CD4-positive, alpha-beta T cell treated with Interleukin-6 for 4 hours (primary cell): Measurements from ENCODE around the gene AUTS2.
"Not testable (repeated sequence)": the region's sequence is repeated elsewhere in the genome, so short reads cannot be mapped to it uniquely, and the experiment has no call there.

Source experiments
- DNase-seq: peaks from one replicate; pipeline ENCODE4 v3.0.0-alpha.2; 2020; ENCODE audit warnings: mixed read lengths

Gene AUTS2

GRCh38 chr7:70725448-70725847 lies 1127.2 kb downstream of the AUTS2 start:
- DNase-seq: no peak

DNA sequence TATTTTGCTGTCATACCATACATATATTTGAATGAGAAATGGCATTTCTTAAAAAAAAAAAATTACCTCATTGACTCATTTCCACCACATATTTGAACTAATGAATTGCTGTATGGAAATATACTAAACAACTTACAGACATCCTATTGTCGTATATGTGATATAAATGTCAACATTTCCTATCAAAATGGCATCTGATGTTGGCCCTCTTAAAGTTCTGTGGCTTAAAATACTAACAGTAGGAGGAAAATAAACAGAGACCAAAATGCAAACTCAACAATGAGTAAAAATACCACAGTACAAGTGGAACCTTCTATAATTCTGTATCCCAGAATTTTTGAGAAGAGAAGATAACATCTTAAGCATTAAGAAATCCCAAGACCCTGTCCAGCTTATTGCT lies 1128.0 kb downstream of the AUTS2 start:
- DNase-seq: no peak

- no peak for DNase-seq
Observed at GRCh38 chr7:70726951-70727378, 1128.7 kb downstream of the AUTS2 start.

DNA sequence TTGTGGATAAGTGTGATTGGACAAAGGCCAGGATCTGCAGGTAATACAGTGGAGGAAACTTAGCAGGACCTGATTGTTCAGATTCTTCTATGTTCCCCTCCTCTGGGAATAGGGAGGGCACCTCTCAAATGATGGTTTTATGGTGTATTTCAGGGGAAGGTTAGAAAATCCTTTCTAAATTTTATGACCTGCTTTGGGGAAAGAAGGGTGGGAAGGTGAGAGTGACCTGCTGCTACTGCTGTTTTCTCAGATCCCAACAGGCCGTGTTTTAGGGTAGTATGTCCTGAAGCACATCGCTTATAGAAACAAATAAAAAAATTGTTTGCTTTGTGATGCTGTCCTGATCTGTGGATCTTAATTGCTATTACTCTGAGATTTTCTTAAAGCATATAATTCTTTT lies 1129.6 kb downstream of the AUTS2 start:
- no peak for DNase-seq

GRCh38 chr7:70728872-70729552 lies 1130.7 kb downstream of the AUTS2 start:
- no peak for DNase-seq

DNA sequence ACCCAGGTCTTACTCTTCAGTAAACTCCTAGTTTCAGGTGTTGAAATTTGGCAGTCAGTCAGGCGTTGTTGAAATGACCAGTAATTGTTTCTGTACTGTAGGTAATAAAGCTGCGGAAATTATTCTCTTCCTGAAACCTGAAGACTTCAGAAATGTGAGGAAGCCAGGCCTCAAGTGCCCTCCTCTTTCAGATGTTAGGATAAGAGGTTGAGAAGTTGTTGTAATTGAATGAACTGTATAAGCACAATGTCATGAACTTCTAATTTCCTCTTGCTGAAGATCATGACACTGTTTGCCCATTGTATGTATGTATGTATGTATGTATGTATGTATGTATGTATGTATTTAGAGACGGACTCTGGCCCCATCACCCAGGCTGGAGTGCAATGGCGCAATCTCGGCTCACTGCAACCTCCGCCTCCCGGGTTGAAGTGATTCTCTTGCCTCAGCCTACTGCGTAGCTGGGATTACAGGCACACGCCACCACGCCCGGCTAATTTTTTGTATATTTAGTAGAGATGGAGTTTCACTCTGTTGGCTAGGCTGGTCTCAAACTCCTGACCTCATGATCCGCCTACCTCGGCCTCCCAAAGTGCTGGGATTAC lies 1131.4 kb downstream of the AUTS2 start:
- DNase-seq: not testable (repeated sequence)

DNA sequence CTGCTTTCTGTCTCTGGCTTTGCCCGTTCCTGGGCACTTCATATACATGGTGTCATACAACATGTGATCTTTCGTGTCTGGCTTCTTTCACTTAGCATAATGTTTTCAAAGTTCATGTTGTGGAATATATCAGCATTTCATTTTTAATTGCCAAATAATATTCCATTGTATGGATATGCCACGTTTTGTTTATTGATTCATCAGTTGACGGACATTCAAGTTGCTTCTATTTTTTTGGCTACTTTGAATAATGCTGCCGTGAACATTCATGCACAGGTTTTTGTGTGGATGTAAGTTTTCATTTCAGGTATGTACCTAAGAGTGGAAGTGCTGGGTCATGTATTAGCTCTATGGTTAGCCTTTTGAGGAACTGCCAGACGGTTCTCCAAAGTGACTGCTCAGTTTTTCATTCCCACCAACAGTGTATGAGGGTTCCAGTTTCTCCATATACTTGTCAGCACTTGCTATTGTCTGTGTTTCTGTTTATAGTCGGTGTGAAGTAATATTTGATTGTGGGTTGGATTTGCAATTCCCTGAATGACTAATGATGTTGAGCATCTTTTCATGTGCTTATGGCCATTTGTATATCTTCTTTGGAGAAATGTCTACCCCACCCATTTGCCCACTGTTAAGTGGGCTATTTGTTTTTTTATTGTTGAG lies 1132.3 kb downstream of the AUTS2 start:
- no peak for DNase-seq

GRCh38 chr7:70733090-70733489 lies 1134.8 kb downstream of the AUTS2 start:
- no peak for DNase-seq

DNA sequence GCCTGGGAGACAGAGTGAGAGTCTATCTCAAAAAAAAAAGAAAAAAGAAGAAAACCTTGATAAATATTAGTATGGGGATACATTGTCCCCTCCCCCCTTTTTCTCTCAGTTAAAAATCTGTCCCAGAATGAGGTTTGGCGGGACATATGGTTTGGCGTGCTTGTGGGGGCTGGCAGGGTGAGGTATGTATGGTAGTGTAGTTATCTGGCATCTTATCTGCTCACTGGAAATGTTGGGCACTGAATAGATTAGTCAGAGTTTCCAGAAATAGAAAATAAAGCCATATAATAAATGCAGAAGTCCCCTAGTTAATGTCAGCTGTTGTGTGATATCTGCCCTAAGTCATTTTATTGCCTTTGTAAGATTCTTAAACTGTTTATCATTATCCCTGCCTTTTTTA lies 1136.1 kb downstream of the AUTS2 start:
- no peak for DNase-seq

DNA sequence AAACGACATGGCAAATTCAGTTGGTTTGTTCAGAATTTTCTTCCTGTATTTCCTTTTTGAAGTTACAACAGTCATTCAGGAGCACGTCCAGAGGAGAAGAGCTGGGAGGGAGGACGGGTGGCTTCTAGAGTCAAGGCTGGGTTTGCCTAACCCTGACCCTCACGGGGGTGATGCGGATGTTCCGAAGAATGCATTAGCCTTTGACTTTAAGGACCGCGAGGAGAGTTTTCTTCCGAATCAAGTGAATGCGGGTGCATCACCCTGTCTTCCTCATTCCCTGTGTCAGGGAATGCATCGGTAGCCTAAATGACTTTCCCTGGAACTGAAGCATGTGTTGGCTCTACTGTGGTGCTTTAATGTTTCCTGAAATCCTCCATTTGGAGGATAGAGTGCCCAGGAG lies 1137.0 kb downstream of the AUTS2 start:
- no peak for DNase-seq

DNA sequence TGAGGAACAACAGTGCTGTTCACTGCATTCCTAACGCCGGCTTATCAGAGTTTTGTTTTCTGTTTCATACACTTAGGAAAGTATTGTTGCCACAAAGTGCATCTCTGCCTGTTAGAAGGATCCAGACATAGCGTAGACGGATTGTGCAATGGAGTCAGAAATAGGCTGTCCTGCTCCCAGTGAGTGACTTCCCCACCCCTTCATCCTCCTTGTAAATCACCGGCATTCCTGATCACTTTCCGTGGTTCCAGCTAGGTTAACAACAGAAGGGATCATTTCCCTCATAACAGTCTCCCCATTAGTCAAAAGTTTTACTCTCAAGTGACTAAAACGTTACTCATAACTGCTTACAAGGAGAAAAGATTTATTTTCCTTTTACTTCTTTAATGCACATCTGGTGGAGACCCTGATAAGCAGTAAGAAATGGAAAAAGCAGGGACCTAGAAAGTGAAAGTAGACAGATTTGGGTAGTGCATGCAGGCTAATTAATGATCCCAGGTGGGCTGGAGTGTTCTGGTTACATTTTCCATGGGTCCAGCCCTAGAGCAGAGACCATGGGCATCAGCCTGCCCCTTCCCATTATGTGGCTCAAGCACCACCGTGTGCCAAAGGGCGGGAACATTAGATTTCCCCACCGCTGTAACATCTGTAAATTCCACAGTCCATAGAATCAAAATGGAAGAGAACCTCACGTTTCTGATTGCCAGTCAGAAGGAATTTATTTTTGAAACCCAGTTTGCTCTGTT lies 1138.6 kb downstream of the AUTS2 start:
- DNase-seq: no peak

GRCh38 chr7:70738151-70738885 lies 1140.0 kb downstream of the AUTS2 start:
- no peak for DNase-seq

DNA sequence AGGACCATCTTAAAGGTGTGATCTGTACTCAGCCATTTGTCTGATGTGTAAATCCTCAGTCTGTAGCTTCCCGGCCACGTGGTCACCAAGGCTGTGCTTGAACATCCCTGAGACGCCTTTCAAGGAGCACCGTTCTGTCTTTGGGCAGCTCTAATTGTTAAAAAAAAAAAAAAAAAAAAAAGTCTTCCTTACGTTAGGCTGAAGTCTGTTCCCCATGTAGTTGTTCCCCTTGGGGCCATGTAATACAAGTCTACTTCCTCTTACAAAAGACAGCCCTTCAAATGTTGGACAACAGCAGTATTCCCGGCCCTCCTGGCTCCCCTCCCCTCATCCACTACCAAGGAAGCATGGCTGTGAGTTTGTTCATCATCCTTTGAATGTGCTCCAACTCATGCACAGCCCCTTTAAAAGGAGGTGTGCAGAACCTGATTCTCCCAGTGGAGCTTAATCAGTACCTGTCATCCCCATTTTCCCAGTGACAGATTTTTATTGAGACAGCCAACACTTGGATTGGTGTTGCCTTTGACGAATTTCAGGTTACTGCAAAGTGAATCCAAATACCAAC lies 1141.5 kb downstream of the AUTS2 start:
- no peak for DNase-seq

DNA sequence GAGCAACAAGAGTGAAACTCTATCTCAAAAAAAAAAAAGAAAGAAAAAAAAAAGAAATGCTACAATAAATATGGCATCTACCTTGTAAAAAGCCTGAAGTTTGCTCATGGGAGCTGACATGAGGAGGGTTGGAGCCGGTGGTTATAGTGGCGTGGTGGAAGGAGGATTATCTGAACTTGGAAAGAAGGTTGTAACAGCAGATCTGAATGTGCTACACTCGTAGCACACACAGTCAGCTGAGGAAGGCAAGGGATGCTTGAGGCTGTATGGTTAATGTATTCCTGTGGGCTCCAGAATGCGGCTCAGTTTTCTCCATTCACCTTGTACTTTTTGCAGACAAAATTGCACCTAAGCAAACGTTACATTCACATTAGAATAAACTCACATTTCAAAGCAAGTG lies 1143.4 kb downstream of the AUTS2 start:
- DNase-seq: no peak

DNA sequence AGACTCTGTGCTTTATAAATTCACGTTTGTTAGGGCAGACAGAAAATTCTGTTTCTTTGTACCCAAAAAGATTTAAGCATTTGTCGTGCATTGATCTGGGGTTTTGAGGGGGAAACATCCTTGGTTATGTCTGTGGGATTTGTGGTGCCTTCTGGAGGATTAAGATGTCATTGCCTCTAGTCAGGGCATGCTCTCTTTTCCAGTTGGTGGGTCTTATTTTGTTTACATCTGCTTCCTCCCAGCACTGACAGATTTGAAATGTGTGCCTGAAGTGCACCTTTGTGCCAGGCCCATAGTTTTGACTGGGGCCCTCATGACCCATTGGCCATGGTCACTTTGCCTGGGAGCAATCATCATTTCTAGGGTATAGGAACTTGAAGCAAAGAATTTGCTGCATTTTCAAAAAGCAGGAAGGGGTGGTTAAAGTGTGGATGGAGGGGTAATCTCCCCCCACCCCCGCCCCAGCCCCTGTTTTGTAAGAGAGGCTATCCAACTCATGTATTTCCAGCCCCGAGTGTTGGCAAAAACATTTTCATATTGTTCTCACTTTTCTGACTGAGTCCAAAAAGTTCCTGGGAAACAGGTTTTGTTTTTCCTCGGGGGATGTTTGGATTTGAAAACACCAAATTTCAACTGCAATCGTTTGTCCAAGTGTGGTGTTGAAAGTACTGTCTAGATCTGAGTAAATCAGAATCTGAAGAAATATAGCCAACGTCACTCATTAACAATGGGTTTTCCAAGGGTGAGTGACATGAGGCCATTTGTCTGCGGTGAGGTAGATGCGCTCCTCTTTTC lies 1145.5 kb downstream of the AUTS2 start:
- no peak for DNase-seq

DNA sequence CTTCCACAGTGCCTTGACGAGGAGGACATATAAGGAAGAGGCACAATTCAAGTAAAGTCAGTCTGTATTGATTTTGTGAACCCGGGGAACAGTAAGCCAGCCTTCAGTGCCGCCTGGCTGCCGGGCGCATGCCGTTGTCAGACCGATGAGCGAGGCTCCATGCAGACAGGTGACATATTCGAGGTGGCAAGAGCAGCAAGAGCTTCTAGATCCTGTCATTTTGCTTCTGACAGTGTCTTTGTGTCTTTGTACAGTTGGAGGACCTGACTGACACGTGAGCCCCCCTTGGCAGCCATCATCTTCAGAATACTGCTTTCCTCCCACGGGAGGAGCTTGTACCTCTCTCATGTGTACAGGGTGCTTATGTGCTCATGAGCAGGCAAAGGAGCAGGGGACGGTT lies 1146.2 kb downstream of the AUTS2 start:
- no peak for DNase-seq

DNA sequence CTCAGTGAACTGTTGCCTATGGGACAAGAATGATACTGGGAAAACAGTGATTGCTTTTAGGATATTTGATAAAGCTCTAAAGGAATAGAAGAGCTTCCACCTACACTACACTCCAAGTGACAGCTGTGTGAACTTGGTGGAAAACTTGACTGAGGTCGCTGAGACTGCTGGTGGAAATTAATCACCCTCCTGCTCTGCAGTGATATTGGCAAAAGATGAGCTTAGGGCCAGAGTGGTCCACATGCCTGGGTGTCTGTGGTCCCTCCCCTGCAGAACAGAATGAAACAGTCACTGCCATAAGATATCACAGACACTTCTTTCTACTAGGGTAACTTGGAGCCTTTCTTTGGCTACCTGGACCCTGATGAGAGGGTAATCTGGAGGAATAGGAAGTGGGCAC lies 1151.6 kb downstream of the AUTS2 start:
- no peak for DNase-seq

DNA sequence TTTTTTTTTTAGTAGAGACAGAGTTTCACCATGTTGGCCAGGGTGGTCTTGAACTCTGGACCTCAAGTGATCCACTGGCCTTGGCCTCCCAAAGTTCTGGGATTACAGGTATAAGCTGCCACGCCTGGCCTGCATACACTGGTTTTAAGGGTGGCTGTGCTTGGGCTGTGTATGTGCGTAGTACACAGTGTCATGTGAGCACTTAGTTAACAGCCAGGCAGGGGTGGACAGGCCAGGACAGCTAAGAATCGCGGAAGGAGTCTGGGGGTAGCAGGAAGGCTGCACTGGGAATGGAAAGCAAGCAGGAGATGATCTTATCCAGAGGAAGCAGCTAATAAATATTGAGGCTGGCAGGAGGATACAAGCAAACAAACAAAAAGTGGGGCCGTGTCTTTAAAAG lies 1153.6 kb downstream of the AUTS2 start:
- DNase-seq: no peak

DNA sequence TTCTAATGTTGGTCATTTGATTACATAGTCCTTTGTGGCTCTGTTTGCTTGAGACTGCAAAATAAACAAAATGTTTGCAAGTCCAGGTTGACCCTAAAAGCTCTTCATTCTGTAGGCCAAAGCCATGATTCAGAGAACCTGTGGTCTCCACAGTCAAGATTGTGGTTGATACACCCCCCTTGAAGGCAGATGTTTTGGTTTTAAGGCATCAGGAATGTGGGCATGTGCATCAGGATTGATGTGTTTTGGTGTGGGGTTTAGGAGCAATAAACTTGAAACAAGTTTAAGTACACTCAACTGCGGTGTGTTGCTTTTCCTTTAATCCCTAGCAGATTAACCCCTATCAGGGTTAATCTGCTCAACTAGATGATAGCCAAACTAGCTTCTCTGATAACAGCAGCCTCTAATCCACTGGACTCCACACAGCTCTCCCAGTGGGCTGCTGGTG lies 1154.5 kb downstream of the AUTS2 start:
- DNase-seq: no peak

GRCh38 chr7:70756789-70757188 lies 1158.5 kb downstream of the AUTS2 start:
- no peak for DNase-seq

DNA sequence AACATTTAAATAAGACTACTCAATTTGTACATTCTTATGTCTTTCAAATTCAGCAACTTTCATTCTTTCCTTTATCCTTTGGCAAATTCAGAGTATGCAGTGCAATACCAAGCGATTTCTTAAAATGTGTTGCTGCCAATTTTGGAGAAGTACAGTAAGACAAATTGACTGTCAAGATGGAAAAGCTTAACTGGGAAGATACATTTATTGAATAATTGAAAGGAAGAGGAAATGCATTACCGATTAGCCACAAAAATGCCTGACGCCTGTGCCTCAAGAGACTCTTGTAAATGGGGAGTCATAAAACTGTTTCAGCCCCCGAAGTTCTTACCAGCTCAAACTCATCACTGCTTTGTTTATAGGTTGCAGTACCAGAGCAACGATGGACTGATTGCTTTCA lies 1160.4 kb downstream of the AUTS2 start:
- DNase-seq: no peak

GRCh38 chr7:70759674-70760073 lies 1161.4 kb downstream of the AUTS2 start:
- no peak for DNase-seq
